AG09319 (cell line): ENCODE results near the gene PGLYRP1.

ENCODE experiments used
- DNase-seq: peaks from one replicate; pipeline ENCODE4 v3.0.0-alpha.2; 2010; ENCODE audit warnings: low read depth; ENCODE audit errors: extremely low read depth
- TF ChIP-seq, protein P1 (sequence below): IDR thresholded peaks from 2 replicates; pipeline ENCODE4 v1.5.1; 2011; ENCODE audit warnings: low read depth, mild to moderate bottlenecking, inconsistent platforms, low read length, moderate library complexity

PGLYRP1 gene

DNA sequence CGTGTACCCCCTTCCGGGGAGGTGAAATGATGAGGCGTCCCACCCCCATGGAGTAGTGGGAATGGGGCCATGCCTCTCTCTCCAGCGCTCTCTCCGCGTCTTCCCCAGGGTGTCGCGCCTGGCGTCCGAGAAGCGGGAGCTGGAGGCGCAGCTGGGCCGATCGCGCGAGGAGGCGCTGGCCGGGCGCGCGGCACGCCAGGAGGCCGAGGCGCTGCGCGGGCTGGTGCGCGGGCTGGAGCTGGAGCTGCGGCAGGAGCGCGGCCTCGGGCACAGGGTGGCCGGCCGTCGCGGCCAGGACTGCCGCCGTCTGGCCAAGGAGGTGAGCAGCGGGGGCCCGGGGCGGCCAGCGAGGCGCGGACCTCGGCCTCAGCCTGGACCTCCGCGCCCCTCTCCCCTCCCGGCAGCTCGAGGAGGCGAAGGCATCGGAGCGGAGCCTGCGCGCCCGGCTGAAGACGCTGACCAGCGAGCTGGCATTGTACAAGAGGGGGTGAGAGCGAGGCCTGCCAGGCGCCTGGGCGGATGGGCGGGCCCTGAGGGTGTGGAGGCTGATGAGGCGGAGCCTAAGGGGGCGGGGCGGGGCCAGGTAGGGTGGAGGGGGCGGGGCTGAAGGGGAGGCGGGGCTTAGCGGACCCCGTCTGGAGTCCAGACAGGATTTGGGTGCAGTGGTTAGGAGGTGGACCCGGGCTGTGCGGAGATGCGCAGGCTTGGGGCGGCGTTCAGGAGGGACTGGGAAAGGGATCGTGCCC is 7.7 kb downstream of the PGLYRP1 start:
- DNase-seq = no peak
- TF ChIP-seq, protein P1, sequence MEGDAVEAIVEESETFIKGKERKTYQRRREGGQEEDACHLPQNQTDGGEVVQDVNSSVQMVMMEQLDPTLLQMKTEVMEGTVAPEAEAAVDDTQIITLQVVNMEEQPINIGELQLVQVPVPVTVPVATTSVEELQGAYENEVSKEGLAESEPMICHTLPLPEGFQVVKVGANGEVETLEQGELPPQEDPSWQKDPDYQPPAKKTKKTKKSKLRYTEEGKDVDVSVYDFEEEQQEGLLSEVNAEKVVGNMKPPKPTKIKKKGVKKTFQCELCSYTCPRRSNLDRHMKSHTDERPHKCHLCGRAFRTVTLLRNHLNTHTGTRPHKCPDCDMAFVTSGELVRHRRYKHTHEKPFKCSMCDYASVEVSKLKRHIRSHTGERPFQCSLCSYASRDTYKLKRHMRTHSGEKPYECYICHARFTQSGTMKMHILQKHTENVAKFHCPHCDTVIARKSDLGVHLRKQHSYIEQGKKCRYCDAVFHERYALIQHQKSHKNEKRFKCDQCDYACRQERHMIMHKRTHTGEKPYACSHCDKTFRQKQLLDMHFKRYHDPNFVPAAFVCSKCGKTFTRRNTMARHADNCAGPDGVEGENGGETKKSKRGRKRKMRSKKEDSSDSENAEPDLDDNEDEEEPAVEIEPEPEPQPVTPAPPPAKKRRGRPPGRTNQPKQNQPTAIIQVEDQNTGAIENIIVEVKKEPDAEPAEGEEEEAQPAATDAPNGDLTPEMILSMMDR = no peak

DNA sequence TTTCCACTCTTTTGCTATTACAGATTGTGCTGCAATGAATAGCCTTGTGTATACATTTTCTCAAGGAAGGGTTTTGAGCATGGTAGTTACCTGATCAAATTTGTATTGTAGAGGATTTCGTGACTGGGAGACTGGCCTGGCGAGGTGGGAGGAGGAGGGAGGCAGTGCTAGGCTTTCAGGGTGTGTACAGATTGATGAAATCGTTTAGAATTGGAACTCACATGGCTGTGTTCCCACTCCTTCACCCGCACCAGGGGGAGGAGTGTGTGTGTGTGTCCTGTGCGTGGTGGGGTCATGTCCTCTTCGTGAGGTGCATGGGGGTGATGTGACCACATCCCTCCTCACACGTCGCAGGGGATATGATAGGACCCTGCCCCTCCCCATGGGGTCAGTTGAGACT is 8.3 kb downstream of the PGLYRP1 start:
- TF ChIP-seq, protein P1 = no peak

GRCh38 chr19:46009530-46010510 is 13.0 kb downstream of the PGLYRP1 start:
- TF ChIP-seq, protein P1 = peak; percentile 82
- no peak for DNase-seq

More for the DNA sequence above, 8.3 kb downstream of the PGLYRP1 start:
- no peak for DNase-seq

DNA sequence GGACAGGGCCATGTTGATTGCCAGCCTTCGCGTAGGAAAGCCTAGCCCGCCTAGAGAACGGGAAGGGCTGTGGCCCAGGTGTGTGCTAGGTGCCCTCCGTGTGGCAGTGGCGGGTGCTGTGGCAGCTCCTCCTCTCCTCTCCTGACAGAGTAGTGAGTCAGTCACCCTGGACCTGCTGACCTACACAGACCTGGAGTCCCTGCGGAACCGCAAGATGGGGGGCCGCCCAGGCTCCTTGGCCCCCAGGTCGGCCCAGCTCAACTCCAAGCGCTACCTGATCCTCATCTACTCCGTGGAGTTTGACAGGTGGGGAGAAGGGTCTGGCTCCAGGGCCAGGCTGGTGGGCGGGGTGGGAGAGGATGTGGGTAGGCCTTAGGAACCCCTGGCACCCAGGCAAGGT is 16.4 kb downstream of the PGLYRP1 start:
- TF ChIP-seq, protein P1 = no peak
- no peak for DNase-seq

- DNase-seq = no peak
- TF ChIP-seq, protein P1 = no peak
Observed at GRCh38 chr19:46002678-46003275, 20.1 kb downstream of the PGLYRP1 start.

DNA sequence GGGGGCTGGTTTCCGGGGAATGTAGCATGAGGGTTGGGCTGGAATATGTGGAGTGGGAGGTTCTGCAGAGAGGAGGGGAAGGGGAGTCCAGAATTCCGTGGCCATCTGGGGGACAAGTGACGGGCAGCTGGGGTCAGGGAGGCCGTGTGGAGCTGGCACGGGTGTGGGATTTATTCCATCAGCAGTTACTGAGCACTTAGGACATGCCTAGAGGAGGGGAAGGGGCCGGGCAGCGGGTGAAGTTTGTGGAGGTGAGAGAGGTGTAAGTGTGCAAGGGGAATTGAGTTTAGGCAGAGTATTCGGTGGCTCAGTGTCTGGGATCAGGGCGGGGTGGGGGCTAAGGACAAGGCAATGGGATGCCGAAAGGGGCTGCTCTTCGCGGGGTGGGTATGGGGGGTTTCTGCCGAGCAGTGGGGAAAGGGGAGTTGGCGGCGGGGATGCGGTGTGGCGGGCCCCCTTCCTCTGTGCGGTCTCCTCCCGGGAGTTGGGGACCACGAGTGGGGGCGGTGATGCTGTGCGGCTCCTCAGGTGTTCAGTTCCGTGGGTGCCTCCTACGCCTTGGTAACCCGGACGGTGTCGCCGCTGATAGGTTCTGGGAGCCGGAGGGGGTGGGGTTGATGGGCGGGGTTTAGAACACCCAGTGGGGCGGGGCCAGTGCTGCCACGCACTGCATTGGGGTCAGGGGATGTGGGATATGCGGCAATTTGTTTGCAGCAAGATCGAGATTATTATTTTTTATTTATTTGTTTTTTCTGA is 22.2 kb downstream of the PGLYRP1 start:
- TF ChIP-seq, protein P1 = no peak
- DNase-seq = no peak
